ENCODE data around the gene QKI. TPM values are rescaled to one million over a fixed set of nuclear protein-coding genes. Genes with fewer than 3 reads are reported as not detected.

Gene QKI
- total and polyA plus RNA-seq, 3 donors from 2014 or later, result 148 to 366 (median 315) TPM

GRCh38 chr6:163600781-163601180 lies 186.3 kb downstream of the QKI start:
- TF ChIP-seq CTCF (IDR thresholded peaks at IDR 0.05) (no peak), POLR2A (IDR thresholded peaks at IDR 0.05) (no peak)
- no peaks in the 10 kb centered on the region for H3K4me1 ChIP-seq
- intact Hi-C loops (cut with DNase I; ENCODE audit: low total_unique reads), result no loop called here

GRCh38 chr6:163602851-163603250 lies 188.3 kb downstream of the QKI start:
- WGBS, 2 donors, result 55 to 73% methylated on average over 14 of the region's 14 CpGs
- Histone ChIP-seq H3K4me3 (no peak overlapping the region), H3K27me3 (no peaks in the 10 kb centered on the region), H3K36me3 (ENCODE audit: low read depth, missing control alignments) (no peaks in the 10 kb centered on the region), H3K9me3 (no peaks in the 10 kb centered on the region), H3K27ac (no peak overlapping the region), H3K4me1 (no peaks in the 10 kb centered on the region)
- TF ChIP-seq POLR2A (IDR thresholded peaks at IDR 0.05) (no peak), CTCF (IDR thresholded peaks at IDR 0.05) (no peak)
- intact Hi-C loops (cut with DNase I; ENCODE audit: low total_unique reads), result no loop called here
- no peak for DNase-seq

More at GRCh38 chr6:163600781-163601180, 186.3 kb downstream of the QKI start:
- WGBS, 2 donors, result 91 to 99% methylated on average over 9 of the region's 9 CpGs
- no peaks in the 10 kb centered on the region for H3K36me3 ChIP-seq (ENCODE audit: low read depth, missing control alignments)
- no peaks in the 10 kb centered on the region for H3K27me3 ChIP-seq
- no peak overlapping the region for H3K27ac ChIP-seq
- H3K9me3 ChIP-seq, result no peaks in the 10 kb centered on the region
- DNase-seq, result no peak
- no peak overlapping the region for H3K4me3 ChIP-seq

- 73 to 81% methylated on average over 2 of the region's 2 CpGs for WGBS, 2 donors
- H3K4me3 ChIP-seq, result no peak overlapping the region
- H3K9me3 ChIP-seq, result no peaks in the 10 kb centered on the region
- H3K27ac ChIP-seq, result no peak overlapping the region
- no peak for DNase-seq
- no peaks in the 10 kb centered on the region for H3K4me1 ChIP-seq
- intact Hi-C loops (cut with DNase I; ENCODE audit: low total_unique reads), result no loop called here
- no peaks in the 10 kb centered on the region for H3K36me3 ChIP-seq (ENCODE audit: low read depth, missing control alignments)
- TF ChIP-seq POLR2A (IDR thresholded peaks at IDR 0.05), result no peak
- TF ChIP-seq CTCF (IDR thresholded peaks at IDR 0.05), result no peak
- no peaks in the 10 kb centered on the region for H3K27me3 ChIP-seq
These were observed 188.9 kb downstream of the QKI start for GRCh38 chr6:163603395-163603794.

GRCh38 chr6:163605385-163606097 lies 191.0 kb downstream of the QKI start:
- Histone ChIP-seq H3K27me3 (no peaks in the 10 kb centered on the region), H3K4me1 (no peaks in the 10 kb centered on the region), H3K9me3 (no peaks in the 10 kb centered on the region), H3K27ac (no peak overlapping the region), H3K4me3 (no peak overlapping the region), H3K36me3 (ENCODE audit: low read depth, missing control alignments) (no peaks in the 10 kb centered on the region)
- DNase-seq, result no peak
- 89 to 93% methylated on average over 4 of the region's 4 CpGs for WGBS, 2 donors
- intact Hi-C loops (cut with DNase I; ENCODE audit: low total_unique reads), result no loop called here
- no peak for TF ChIP-seq CTCF (IDR thresholded peaks at IDR 0.05)
- TF ChIP-seq POLR2A (IDR thresholded peaks at IDR 0.05), result no peak

- H3K9me3 ChIP-seq, result no peaks in the 10 kb centered on the region
- H3K27me3 ChIP-seq, result no peaks in the 10 kb centered on the region
- H3K4me3 ChIP-seq, result no peak overlapping the region
- no peak for DNase-seq
- intact Hi-C loops (cut with DNase I; ENCODE audit: low total_unique reads), result no loop called here
- no peaks in the 10 kb centered on the region for H3K36me3 ChIP-seq (ENCODE audit: low read depth, missing control alignments)
- no peaks in the 10 kb centered on the region for H3K4me1 ChIP-seq
- WGBS, 2 donors, result 80 to 89% methylated on average over 9 to 10 of the region's 10 CpGs
- H3K27ac ChIP-seq, result no peak overlapping the region
- TF ChIP-seq CTCF (IDR thresholded peaks at IDR 0.05), result no peak
- no peak for TF ChIP-seq POLR2A (IDR thresholded peaks at IDR 0.05)
These were observed 193.3 kb downstream of the QKI start for GRCh38 chr6:163607792-163608191.
